Type B pancreatic cell (in vitro differentiated cells): ENCODE measurements around the gene TBR1. TPM values are rescaled to one million over a fixed set of nuclear protein-coding genes. Genes with fewer than 3 reads are reported as not detected.

Source experiments
- DNase-seq: peaks from one replicate; pipeline ENCODE4 v3.0.0; 2021; ENCODE audit warnings: mixed read lengths; ENCODE audit not compliant: unreplicated experiment; ENCODE audit errors: extremely low spot score
- H3K27ac Mint-ChIP-seq: 2 replicates; pipeline ENCODE4 v1.8.0; 2021; ENCODE audit warnings: mild to moderate bottlenecking, mixed read lengths
- H3K27me3 Mint-ChIP-seq: 2 replicates; pipeline ENCODE4 v1.8.0; 2021; ENCODE audit warnings: mixed read lengths
- H3K36me3 Mint-ChIP-seq: 2 replicates; pipeline ENCODE4 v1.8.0; 2021; ENCODE audit warnings: mixed read lengths
- H3K4me1 Mint-ChIP-seq: one replicate; pipeline ENCODE4 v1.8.0; 2021; ENCODE audit warnings: mixed read lengths; ENCODE audit not compliant: unreplicated experiment
- H3K4me3 Mint-ChIP-seq: 2 replicates; pipeline ENCODE4 v1.8.0; 2021; ENCODE audit warnings: mild to moderate bottlenecking, mixed read lengths
- H3K9me3 Mint-ChIP-seq: 2 replicates; pipeline ENCODE4 v1.8.0; 2021; ENCODE audit warnings: mixed read lengths
- CTCF ChIP-seq: fragments of 200-600 bp; sonication (generic); conservative IDR thresholded peaks from 2 replicates; pipeline ENCODE4 v1.5.0; 2021; ENCODE audit warnings: antibody characterized with exemption, mild to moderate bottlenecking
- total RNA-seq: library from RNA; stranded (reverse); gene quantifications from 2 replicates; pipeline ENCODE4 v1.2.1, GENCODE V29; 2021; ENCODE audit warnings: low replicate concordance

The TBR1 gene
- total RNA-seq, 1 donor from 2014 or later: 1.1 TPM

- Mint-ChIP-seq H3K27ac (no peak overlapping the region), H3K4me1 (no peaks in the 10 kb centered on the region), H3K27me3 (no peaks in the 10 kb centered on the region), H3K36me3 (peaks cover 11% of the 10 kb centered on the region), H3K9me3 (no peaks in the 10 kb centered on the region), H3K4me3 (no peak overlapping the region)
- no peak for TF ChIP-seq CTCF
- no peak for DNase-seq
Measured at GRCh38 chr2:161406316-161406715, 9.8 kb upstream of the TBR1 start.

GRCh38 chr2:161407597-161407996 is 8.5 kb upstream of the TBR1 start:
- H3K36me3 Mint-ChIP-seq: peaks cover 9% of the 10 kb centered on the region
- H3K27me3 Mint-ChIP-seq: peaks cover 6% of the 10 kb centered on the region
- no peak overlapping the region for H3K4me3 Mint-ChIP-seq

GRCh38 chr2:161409308-161409907 is 6.7 kb upstream of the TBR1 start:
- no peaks in the 10 kb centered on the region for H3K9me3 Mint-ChIP-seq
- H3K4me3 Mint-ChIP-seq: no peak overlapping the region
- DNase-seq: no peak
- H3K27me3 Mint-ChIP-seq: peaks cover 24% of the 10 kb centered on the region
- H3K27ac Mint-ChIP-seq: no peak overlapping the region
- H3K4me1 Mint-ChIP-seq: no peaks in the 10 kb centered on the region
- H3K36me3 Mint-ChIP-seq: peaks cover 8% of the 10 kb centered on the region
- no peak for TF ChIP-seq CTCF

More at GRCh38 chr2:161407597-161407996, 8.5 kb upstream of the TBR1 start:
- H3K4me1 Mint-ChIP-seq: no peaks in the 10 kb centered on the region
- no peaks in the 10 kb centered on the region for H3K9me3 Mint-ChIP-seq
- H3K27ac Mint-ChIP-seq: no peak overlapping the region
- TF ChIP-seq CTCF: no peak
- no peak for DNase-seq

- Mint-ChIP-seq H3K9me3 (no peaks in the 10 kb centered on the region), H3K27me3 (peaks cover 51% of the 10 kb centered on the region), H3K36me3 (peaks cover 8% of the 10 kb centered on the region), H3K4me3 (no peak overlapping the region), H3K4me1 (peaks cover 21% of the 10 kb centered on the region), H3K27ac (no peak overlapping the region)
- TF ChIP-seq CTCF: no peak
- no peak for DNase-seq
Measured at GRCh38 chr2:161412346-161412745, 3.8 kb upstream of the TBR1 start.

GRCh38 chr2:161414042-161415033 is 1.8 kb upstream of the TBR1 start:
- H3K27ac Mint-ChIP-seq: no peak overlapping the region
- TF ChIP-seq CTCF: peak; percentile 42
- peaks cover 8% of the 10 kb centered on the region for H3K36me3 Mint-ChIP-seq
- H3K27me3 Mint-ChIP-seq: peaks cover 71% of the 10 kb centered on the region
- H3K4me3 Mint-ChIP-seq: peak overlapping the region; percentile 82
- no peaks in the 10 kb centered on the region for H3K9me3 Mint-ChIP-seq
- peaks cover 25% of the 10 kb centered on the region for H3K4me1 Mint-ChIP-seq
- no peak for DNase-seq
